Adrenal gland (tissue), 12 donors: ENCODE measurements around the gene ZNF597. TPM values are rescaled to one million over a fixed set of nuclear protein-coding genes. Genes with fewer than 3 reads are reported as not detected.

ENCODE experiments used
- DNase-seq, 7 donors: peaks; one replicate each; pipeline ENCODE4 v3.0.0-alpha.2; 2019 to 2020
- H3K27ac ChIP-seq, 5 donors: fragments of 200-600 bp; sonication (generic) in 4 of 5; 1 replicate in 3 of 5; 2 replicates in 2 of 5; pipeline versions ENCODE4 v1.5.1 to v1.8.0; 2016 to 2020; ENCODE audit warnings: mild to moderate bottlenecking in 1 of 5
- H3K27me3 ChIP-seq: fragments of 200-600 bp; 2 replicates; pipeline ENCODE4 v1.8.0; 2021
- H3K36me3 ChIP-seq, 2 donors: fragments of 200-600 bp; replicated peaks in 1 of 2; 1 replicate in 1 of 2; 2 replicates in 1 of 2; pipeline versions ENCODE4 v1.5.1 to v1.8.0; 2018 to 2022
- H3K4me1 ChIP-seq, 2 donors: fragments of 200-600 bp; replicated peaks in 1 of 2; 1 replicate in 1 of 2; 2 replicates in 1 of 2; pipeline versions ENCODE4 v1.5.1 to v1.8.0; 2018 to 2021
- H3K4me3 ChIP-seq, 4 donors: fragments of 200-600 bp; sonication (generic) in 3 of 4; one replicate each; pipeline ENCODE4 v1.5.1; 2016 to 2018
- H3K9me3 ChIP-seq, 3 donors: fragments of 200-600 bp; sonication (generic) in 1 of 3; replicated peaks in 1 of 3; 1 replicate in 2 of 3; 2 replicates in 1 of 3; pipeline versions ENCODE4 v1.5.1 to v1.8.0; 2016 to 2021
- POLR2A ChIP-seq, 2 donors: fragments of 450-650 bp; IDR thresholded peaks; one replicate each; pipeline ENCODE4 v1.6.1; 2017; ENCODE audit warnings: antibody characterized with exemption in 2 of 2, mild to moderate bottlenecking in 2 of 2, moderate library complexity in 1 of 2
- WGBS, 4 donors: extraction: QIAGEN DNeasy Blood & Tissue Kit in 2 of 4; methylation state at CpG; one replicate each; pipeline versions ENCODE4 v1.1.5 to v1.1.7; 2013 to 2017; 5-methylcytosine and 5-hydroxymethylcytosine counted together
- intact Hi-C, 2 donors: fragments of 100-400 bp; cut with DNase I; formaldehyde crosslinking; loops; one replicate each; pipeline versions ENCODE4 v1.14.1 to v1.15.0; 2022 to 2023
- polyA plus RNA-seq, 3 donors: library from polyadenylated mRNA; stranded (reverse); fragments of 200-250 nt in 2 of 3; fragments of 350-450 nt in 1 of 3; fragmentation: Illumina TruSeq in 1 of 3; extraction: RNeasy Lipid Tissue Mini Kit (QIAGEN cat#74804) in 1 of 3; gene quantifications; one replicate each; pipeline ENCODE4 v1.2.3, GENCODE V29; 2013 to 2014
- total RNA-seq, 9 donors: library from RNA; depleted of rRNA in 4 of 9; stranded (reverse); fragments of >200 nt in 4 of 9; fragments of 120-200 nt in 1 of 9; fragmentation: NEBNext Ultra II Directional in 1 of 9; extraction: Animal tissue kit (Norgen Biotek cat#: 25700) in 1 of 9; gene quantifications; one replicate each; pipeline versions ENCODE4 v1.1.0 to v1.2.4, GENCODE V29; 2013 to 2023
- TF ChIP-seq, protein P1 (sequence below), 6 experiments: fragments of 450-650 bp in 4 of 6; fragments of 200-600 bp in 2 of 6; sonication (generic) in 1 of 6; IDR thresholded peaks; 1 replicate in 5 of 6; 2 replicates in 1 of 6; pipeline versions ENCODE4 v1.5.1 to v1.8.0; 2016 to 2021; ENCODE audit warnings: antibody characterized with exemption in 6 of 6, mild to moderate bottlenecking in 2 of 6, moderate library complexity in 1 of 6
- donor health status: healthy with polysubstance abuse.
- donor health status: Bipolar disorder and iron deficiency.
- donor health status: DM: yes; HTN: yes; CAD: no.
- donor health status: DM: no; HTN: no; CAD: no.
- donor health status: DM: no; HTN: no; CAD: no.
- donor health status: DM: yes; HTN: yes; CAD: no.

The ZNF597 gene
- total and polyA plus RNA-seq, 12 donors, result 1.2 to 4.0 (median 2.8) TPM

DNA sequence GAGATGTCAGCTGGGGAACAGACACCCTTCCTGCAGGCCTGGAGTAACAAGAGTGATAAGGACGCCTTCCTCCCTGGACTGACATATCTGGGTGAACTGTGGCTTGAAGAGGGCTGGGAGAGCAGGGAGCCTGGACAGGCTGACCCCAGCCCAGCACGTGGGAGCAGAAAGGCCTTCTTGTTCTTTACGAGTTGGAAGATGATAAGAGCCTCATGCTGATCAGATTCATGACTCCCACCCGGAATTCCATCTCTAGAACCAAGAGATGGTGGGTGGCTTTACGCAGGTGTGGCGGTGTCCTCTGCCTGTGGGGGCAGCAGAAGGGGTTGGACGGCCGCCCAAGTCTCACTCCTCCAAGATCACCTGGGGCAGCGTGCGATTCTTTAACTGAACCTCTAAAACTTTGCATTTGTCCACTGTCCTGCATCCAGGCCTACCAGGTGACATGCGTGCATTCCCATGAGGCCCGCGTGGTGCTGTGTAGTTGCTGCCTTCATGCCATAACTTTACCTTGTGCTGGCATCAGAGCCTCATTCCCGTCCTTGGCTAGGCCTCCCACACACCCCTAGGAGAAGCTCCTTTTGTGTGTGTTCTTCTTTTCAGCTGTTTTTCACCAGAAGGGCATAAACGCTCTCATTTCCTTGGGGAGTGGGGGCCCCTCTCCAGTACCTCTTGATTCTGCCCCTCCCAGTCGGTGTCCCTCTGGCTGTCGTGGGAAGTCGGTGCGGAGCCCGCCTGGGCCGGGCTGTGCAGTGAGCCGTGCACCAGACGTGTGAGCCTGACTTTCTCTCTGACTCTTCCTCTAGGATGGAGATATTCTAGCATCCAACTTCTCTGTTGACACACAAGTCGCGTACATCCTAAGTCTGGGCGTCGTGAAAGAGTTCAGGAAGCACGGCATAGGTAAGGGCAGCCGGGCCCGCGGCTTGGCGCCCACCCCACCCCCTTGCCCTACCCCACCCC lies 38.7 kb upstream of the ZNF597 start:
- TF ChIP-seq, protein P1, sequence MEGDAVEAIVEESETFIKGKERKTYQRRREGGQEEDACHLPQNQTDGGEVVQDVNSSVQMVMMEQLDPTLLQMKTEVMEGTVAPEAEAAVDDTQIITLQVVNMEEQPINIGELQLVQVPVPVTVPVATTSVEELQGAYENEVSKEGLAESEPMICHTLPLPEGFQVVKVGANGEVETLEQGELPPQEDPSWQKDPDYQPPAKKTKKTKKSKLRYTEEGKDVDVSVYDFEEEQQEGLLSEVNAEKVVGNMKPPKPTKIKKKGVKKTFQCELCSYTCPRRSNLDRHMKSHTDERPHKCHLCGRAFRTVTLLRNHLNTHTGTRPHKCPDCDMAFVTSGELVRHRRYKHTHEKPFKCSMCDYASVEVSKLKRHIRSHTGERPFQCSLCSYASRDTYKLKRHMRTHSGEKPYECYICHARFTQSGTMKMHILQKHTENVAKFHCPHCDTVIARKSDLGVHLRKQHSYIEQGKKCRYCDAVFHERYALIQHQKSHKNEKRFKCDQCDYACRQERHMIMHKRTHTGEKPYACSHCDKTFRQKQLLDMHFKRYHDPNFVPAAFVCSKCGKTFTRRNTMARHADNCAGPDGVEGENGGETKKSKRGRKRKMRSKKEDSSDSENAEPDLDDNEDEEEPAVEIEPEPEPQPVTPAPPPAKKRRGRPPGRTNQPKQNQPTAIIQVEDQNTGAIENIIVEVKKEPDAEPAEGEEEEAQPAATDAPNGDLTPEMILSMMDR (IDR thresholded peaks at IDR 0.05), result no peak
- H3K9me3 ChIP-seq, result no peaks in the 10 kb centered on the region
- no peaks in the 10 kb centered on the region for H3K4me1 ChIP-seq
- H3K4me3 ChIP-seq, result no peak overlapping the region
- peaks cover 0 to 77% of the 10 kb centered on the region in 2 donors for H3K36me3 ChIP-seq
- no peak for DNase-seq
- H3K27ac ChIP-seq, result no peak overlapping the region
- intact Hi-C loops, result no loop called here
- H3K27me3 ChIP-seq, result no peaks in the 10 kb centered on the region
- WGBS, 4 donors, result 91 to 94% (median 92%) methylated on average over 29 to 32 of the region's 32 CpGs

GRCh38 chr16:3480901-3481695 lies 37.8 kb upstream of the ZNF597 start:
- no peak overlapping the region for H3K27ac ChIP-seq
- TF ChIP-seq, protein P1 (IDR thresholded peaks at IDR 0.05), result no peak
- TF ChIP-seq POLR2A (IDR thresholded peaks at IDR 0.05), result no peak
- no peaks in the 10 kb centered on the region for H3K27me3 ChIP-seq
- 68 to 79% (median 75%) methylated on average over 14 to 18 of the region's 18 CpGs for WGBS, 4 donors
- no peaks in the 10 kb centered on the region for H3K4me1 ChIP-seq
- H3K36me3 ChIP-seq, result peaks cover 0 to 73% of the 10 kb centered on the region in 2 donors
- intact Hi-C loops, result no loop called here
- H3K9me3 ChIP-seq, result no peaks in the 10 kb centered on the region
- no peak for DNase-seq
- no peak overlapping the region for H3K4me3 ChIP-seq

- intact Hi-C loops, result no loop called here
- no peak overlapping the region for H3K27ac ChIP-seq
- peaks cover 0 to 59% of the 10 kb centered on the region in 2 donors for H3K36me3 ChIP-seq
- H3K4me3 ChIP-seq, result no peak overlapping the region
- no peaks in the 10 kb centered on the region for H3K27me3 ChIP-seq
- no peak for TF ChIP-seq POLR2A (IDR thresholded peaks at IDR 0.05)
- TF ChIP-seq, protein P1 (IDR thresholded peaks at IDR 0.05), result no peak
- H3K4me1 ChIP-seq, result no peaks in the 10 kb centered on the region
- no peaks in the 10 kb centered on the region for H3K9me3 ChIP-seq
- no peak for DNase-seq
- 79 to 89% (median 86%) methylated on average over 11 to 12 of the region's 12 CpGs for WGBS, 4 donors
Measured at GRCh38 chr16:3479654-3480216, 36.4 kb upstream of the ZNF597 start.
